ENCODE results near the gene TBX2.
A peak's percentile ranks its signal among the peaks of the same experiment; 100 is the strongest.

The TBX2 gene

GRCh38 chr17:61391595-61392291 is 7.9 kb upstream of the TBX2 start:
- H3K27me3 Mint-ChIP-seq, result peaks cover 72% of the 10 kb centered on the region
- no peak overlapping the region for H3K27ac Mint-ChIP-seq
- ATAC-seq, result no peak
- no peak overlapping the region for H3K4me3 Mint-ChIP-seq
- H3K4me1 Mint-ChIP-seq, result peaks cover 13% of the 10 kb centered on the region
- H3K9me3 Mint-ChIP-seq, result peaks cover 2% of the 10 kb centered on the region
- H3K36me3 Mint-ChIP-seq, result peaks cover 6% of the 10 kb centered on the region

- Mint-ChIP-seq H3K36me3 (peaks cover 6% of the 10 kb centered on the region), H3K27ac (no peak overlapping the region), H3K9me3 (peaks cover 2% of the 10 kb centered on the region), H3K4me3 (no peak overlapping the region), H3K4me1 (peaks cover 13% of the 10 kb centered on the region), H3K27me3 (peaks cover 74% of the 10 kb centered on the region)
- ATAC-seq, result no peak
Observed at GRCh38 chr17:61392679-61393078, 7.0 kb upstream of the TBX2 start.

DNA sequence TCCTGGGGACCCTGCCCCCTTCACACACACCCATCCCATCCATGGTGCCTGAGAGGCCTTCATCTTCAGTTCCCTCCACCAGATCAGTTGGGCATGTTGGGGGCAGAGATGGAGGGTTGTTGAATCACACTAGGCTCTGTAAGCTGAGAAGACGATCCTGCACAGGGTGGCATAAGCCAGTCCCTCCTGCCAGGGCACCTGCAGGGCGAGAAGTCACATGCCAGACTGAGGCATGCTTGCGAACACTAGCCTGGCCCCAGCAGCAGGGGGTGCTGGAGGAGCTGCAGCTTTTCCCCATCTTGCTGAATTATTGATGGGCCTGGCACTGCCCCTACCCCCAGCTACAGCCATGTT is 6.1 kb upstream of the TBX2 start:
- no peak for ATAC-seq
- no peak overlapping the region for H3K27ac Mint-ChIP-seq
- H3K9me3 Mint-ChIP-seq, result peaks cover 2% of the 10 kb centered on the region
- H3K27me3 Mint-ChIP-seq, result peaks cover 81% of the 10 kb centered on the region
- peaks cover 13% of the 10 kb centered on the region for H3K4me1 Mint-ChIP-seq
- H3K4me3 Mint-ChIP-seq, result no peak overlapping the region
- peaks cover 6% of the 10 kb centered on the region for H3K36me3 Mint-ChIP-seq

DNA sequence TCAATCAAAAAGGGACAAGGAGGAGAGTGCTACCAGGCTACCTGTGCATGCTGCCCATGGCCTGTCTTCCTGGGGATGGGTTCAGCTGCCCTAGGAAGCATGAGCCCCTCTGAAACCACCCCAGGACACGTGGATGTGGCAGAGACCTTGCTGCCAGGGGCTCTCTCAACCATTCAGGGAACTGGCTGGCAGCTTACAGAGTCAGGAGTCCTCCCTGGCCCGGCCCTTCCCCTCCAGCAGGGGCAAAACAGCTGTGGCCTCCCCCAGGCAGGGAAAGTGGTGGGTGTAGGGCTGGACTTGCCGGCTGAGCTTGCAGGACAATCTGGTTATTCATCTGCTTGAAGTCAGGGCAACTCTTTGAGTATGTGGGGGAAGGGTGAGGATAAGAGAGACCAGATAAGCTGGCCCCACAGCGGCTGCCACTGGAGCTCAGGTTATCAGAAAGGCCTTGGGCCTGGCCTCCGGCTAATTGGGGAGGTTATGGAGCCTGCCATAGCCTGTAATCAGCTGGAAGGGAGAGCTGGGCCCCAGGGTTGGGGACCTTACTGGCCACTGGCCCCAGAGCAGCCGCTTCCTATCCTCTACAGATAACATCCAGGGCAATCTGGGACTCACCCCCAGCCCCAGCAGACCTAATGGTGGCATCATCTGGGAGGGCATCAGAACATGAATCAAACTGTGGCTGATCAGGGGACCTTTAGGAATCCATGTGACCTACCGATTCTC is 5.6 kb upstream of the TBX2 start:
- Mint-ChIP-seq H3K9me3 (peaks cover 2% of the 10 kb centered on the region), H3K27me3 (peaks cover 79% of the 10 kb centered on the region), H3K36me3 (peaks cover 6% of the 10 kb centered on the region), H3K4me3 (no peak overlapping the region), H3K27ac (no peak overlapping the region), H3K4me1 (peaks cover 12% of the 10 kb centered on the region)
- no peak for ATAC-seq

DNA sequence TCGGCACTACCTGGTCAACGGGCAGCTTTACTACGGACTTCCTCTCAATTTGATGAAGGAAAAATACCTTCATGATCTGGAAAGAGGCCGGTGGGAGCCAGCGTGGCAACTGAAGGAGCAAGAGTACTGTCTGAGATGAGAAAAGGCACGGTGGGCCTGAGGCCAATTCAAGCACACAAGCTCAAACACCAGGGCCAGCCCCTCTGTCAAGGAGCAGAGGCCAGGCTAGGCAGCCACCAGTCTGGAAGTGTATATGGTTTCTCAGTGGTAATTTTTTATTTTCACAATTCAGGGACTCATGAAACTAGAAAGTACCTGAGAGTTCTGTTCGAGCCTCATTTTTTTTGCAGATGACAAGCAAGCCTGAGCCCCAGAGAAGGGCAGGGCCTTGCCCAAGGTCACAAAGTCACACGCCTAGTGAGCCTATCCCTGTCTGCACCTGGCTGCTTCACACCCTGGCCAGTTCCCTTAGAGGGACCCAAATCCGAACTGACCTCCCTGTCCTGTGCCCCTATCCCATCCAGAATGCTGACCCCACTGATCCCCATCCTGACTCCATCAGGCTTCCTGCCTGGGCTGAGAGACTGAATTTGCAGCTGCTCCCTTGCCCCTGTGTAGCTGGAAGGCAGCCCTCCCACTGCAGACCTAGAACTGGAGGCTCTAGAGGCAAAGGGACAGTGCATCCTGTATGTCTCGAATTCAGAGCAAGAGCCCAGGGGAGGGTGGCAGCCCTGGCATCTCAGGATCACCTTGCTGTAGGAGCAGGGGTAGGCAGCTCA is 4.8 kb upstream of the TBX2 start:
- Mint-ChIP-seq H3K36me3 (peaks cover 6% of the 10 kb centered on the region), H3K9me3 (peaks cover 2% of the 10 kb centered on the region), H3K27me3 (peaks cover 72% of the 10 kb centered on the region), H3K4me1 (peaks cover 6% of the 10 kb centered on the region), H3K27ac (no peak overlapping the region), H3K4me3 (no peak overlapping the region)
- ATAC-seq, result no peak

DNA sequence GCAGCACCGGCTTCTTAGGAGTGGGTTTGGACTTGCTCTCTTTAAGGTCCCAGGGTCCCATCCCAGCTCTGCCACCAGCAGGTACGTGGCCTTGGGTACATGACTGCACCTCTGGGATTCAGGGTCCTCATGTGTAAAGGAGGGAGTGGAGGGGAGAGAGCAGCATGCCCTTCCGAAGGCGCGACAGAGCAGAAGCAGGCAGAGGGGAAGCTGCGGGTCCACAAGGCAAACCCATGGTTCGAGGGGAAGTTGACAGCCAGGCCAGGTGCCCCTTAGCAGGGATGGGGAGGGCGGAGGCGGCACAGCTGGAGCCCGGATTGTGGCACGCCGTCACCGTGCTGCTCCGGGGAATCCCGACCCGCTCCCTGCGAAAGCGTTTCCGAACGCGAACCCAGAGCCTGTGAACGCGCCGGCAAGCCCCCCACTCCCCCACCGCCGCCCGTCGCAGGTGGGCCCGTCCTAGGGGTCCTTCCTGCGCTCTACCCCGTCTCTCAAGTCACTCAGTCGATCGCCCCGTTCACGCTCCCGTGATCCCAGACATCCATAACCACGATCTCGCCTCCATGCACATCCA is 4.1 kb upstream of the TBX2 start:
- Mint-ChIP-seq H3K4me1 (peaks cover 6% of the 10 kb centered on the region), H3K36me3 (peaks cover 6% of the 10 kb centered on the region), H3K4me3 (no peak overlapping the region), H3K27ac (no peak overlapping the region), H3K27me3 (peaks cover 66% of the 10 kb centered on the region), H3K9me3 (peaks cover 2% of the 10 kb centered on the region)
- ATAC-seq, result no peak

DNA sequence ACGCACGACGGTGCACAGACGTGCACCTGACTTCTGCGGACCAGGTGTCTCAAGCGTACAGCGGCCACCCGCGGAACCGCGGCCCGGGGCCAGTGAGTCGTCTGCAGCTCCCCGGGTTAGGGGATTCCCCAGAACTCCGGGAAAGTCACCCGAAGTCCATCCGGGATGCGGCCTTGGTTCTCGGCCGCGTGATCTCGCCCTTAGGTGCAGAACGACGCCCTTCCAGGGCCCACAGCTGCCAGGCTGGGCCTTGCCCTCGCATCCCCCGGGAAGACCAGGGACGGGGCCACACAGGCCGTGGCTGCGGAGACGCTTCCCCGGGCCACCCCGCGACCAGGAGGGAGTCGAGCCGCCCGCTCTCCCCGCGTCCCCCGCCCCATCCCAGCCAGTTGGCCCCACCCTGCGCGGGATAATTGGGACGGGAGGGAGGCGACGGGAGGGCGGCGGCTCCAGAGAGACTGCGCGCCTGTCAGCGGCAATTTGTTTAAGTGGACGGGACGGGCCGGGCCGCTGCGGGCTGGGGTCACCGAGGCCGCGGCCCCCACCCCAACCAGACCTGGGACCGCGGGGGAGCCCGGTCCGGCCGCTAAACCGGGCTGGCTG is 3.6 kb upstream of the TBX2 start:
- H3K27ac Mint-ChIP-seq, result no peak overlapping the region
- H3K4me1 Mint-ChIP-seq, result peaks cover 11% of the 10 kb centered on the region
- H3K36me3 Mint-ChIP-seq, result peaks cover 6% of the 10 kb centered on the region
- H3K9me3 Mint-ChIP-seq, result peaks cover 2% of the 10 kb centered on the region
- H3K4me3 Mint-ChIP-seq, result no peak overlapping the region
- H3K27me3 Mint-ChIP-seq, result peaks cover 66% of the 10 kb centered on the region
- no peak for ATAC-seq

DNA sequence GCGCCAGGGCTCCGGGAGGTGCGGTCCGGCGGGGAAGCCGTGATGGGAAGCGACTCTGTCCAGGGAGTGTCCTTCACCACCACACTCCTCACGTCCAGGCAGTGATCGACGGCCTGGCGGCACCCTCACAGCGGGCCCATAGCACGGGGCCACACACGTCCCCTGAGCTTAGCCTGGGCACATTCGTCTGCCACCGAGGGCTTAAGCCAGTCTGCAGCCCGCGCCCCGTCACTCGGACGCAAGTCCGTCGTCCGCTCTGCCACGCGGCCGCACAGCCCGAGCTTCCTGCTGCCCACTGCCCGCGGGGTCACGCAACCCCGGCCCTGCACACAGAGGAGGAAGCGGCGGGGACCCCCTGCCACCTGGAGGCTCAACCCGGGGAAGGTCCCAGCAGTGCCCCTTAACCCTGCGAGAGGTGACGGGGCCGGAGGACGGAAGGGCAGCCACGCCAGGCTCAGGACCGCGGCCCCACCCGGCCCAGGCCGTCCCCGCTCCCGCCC is 3.0 kb upstream of the TBX2 start:
- H3K27ac Mint-ChIP-seq, result no peak overlapping the region
- peaks cover 6% of the 10 kb centered on the region for H3K36me3 Mint-ChIP-seq
- H3K4me1 Mint-ChIP-seq, result peaks cover 16% of the 10 kb centered on the region
- H3K27me3 Mint-ChIP-seq, result peaks cover 70% of the 10 kb centered on the region
- H3K4me3 Mint-ChIP-seq, result no peak overlapping the region
- H3K9me3 Mint-ChIP-seq, result peaks cover 2% of the 10 kb centered on the region
- no peak for ATAC-seq

DNA sequence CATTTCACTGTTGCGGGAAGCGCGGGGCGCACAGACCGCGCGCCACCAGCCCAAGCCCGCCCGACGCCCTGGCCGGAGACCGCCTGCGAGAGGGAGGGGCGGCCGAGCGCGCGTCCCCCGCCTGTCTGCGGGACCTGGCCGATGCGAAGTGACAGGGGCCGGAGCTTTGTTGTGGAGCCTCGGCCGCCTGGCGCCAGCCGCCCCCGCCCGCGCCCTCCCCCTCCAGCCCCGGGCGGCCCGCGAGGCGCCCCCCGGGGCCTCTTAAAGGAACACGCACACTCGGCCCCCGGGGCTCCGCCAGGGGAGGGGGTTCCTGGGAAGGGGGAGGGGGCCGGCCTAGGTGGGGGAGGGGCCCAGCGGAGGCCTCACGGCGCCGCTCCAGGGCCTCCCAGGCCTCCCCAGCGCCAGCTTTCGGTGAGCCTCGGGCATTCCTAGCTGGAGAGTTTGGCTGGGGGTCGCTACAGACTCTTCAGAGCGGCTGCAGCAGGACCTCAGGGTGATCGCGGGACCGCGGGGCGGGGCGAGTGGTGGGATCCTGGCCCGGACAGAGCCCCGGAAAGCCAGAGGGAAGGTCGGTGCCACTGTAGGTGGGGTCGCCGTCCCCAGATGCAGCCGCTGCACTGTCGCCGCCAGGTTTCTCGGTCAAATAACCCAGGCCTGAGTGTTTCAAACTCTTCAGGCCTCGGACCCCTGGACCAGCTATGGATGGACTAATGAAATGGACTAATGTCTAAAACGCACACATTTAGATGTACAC is 2.4 kb upstream of the TBX2 start:
- H3K4me3 Mint-ChIP-seq, result no peak overlapping the region
- H3K27ac Mint-ChIP-seq, result no peak overlapping the region
- H3K36me3 Mint-ChIP-seq, result peaks cover 1% of the 10 kb centered on the region
- H3K27me3 Mint-ChIP-seq, result peaks cover 70% of the 10 kb centered on the region
- peaks cover 2% of the 10 kb centered on the region for H3K9me3 Mint-ChIP-seq
- ATAC-seq, result no peak
- peaks cover 21% of the 10 kb centered on the region for H3K4me1 Mint-ChIP-seq

GRCh38 chr17:61398721-61399130 is 917 bp upstream of the TBX2 start:
- Mint-ChIP-seq H3K4me1 (peaks cover 36% of the 10 kb centered on the region), H3K27me3 (peaks cover 71% of the 10 kb centered on the region), H3K9me3 (peaks cover 2% of the 10 kb centered on the region), H3K4me3 (peak overlapping the region; percentile 52), H3K36me3 (no peaks in the 10 kb centered on the region), H3K27ac (no peak overlapping the region)
- no peak for ATAC-seq

DNA sequence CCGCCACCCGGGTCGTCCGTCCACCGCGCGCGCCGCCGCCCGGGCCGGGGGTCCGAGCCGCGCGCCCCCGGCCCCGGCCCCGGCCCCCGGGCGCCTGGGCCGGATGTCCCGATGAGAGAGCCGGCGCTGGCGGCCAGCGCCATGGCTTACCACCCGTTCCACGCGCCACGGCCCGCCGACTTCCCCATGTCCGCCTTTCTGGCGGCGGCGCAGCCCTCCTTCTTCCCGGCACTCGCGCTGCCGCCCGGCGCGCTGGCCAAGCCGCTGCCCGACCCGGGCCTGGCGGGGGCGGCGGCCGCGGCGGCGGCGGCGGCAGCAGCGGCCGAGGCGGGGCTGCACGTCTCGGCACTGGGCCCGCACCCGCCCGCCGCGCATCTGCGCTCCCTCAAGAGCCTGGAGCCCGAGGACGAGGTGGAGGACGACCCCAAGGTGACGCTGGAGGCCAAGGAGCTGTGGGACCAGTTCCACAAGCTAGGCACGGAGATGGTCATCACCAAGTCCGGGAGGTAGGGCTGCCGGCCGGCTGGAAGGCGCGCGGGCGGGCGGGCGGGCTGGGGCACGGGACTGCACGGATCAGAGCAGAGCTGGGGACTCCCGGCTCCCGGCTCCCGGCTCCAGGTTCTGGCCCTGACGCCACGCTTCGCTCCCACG is 548 bp downstream of the TBX2 start:
- Mint-ChIP-seq H3K36me3 (no peaks in the 10 kb centered on the region), H3K27ac (no peak overlapping the region), H3K9me3 (peaks cover 2% of the 10 kb centered on the region), H3K4me1 (peaks cover 38% of the 10 kb centered on the region), H3K4me3 (peak overlapping the region; percentile 68), H3K27me3 (peaks cover 73% of the 10 kb centered on the region)
- no peak for ATAC-seq

DNA sequence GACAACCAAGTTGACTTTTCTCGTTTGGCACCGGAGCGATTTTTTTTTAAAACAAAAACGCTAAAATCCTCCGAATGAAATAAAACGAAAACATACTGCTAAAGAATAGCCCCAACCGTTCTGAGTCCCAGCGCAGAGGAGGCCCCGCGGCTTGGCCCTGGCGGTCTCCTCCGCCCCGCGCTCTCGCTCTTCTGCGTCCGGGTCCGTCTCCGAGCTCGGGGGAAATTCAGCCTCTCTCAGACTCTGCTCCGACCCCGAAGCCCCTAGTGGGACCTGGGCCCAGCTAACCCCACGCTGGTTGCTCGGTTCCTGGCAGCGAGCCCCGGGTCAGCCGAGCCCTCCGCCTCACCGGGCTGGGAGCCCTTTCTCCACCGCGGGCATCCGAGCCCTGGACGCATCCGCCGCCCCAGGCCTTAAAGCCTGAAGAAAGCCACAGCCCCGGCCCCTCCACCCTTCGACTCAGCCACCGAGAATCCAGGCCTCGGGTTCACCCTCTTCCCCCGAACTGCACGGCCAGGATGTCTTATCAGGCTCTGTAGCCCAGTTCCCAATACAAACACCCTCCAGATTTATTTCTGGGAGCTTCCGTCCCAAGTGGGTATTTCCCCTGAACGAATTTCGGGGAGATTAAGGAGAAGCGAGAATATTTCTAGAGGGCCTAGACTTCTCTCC is 1.2 kb downstream of the TBX2 start:
- no peak for ATAC-seq
- no peaks in the 10 kb centered on the region for H3K36me3 Mint-ChIP-seq
- H3K4me1 Mint-ChIP-seq, result peaks cover 35% of the 10 kb centered on the region
- peaks cover under 1% of the 10 kb centered on the region for H3K9me3 Mint-ChIP-seq
- peak overlapping the region; percentile 68 for H3K4me3 Mint-ChIP-seq
- H3K27me3 Mint-ChIP-seq, result peaks cover 67% of the 10 kb centered on the region
- H3K27ac Mint-ChIP-seq, result no peak overlapping the region

- peaks cover 32% of the 10 kb centered on the region for H3K4me1 Mint-ChIP-seq
- no peak for ATAC-seq
- H3K27ac Mint-ChIP-seq, result no peak overlapping the region
- no peaks in the 10 kb centered on the region for H3K36me3 Mint-ChIP-seq
- H3K9me3 Mint-ChIP-seq, result no peaks in the 10 kb centered on the region
- H3K4me3 Mint-ChIP-seq, result no peak overlapping the region
- H3K27me3 Mint-ChIP-seq, result peaks cover 70% of the 10 kb centered on the region
Observed at GRCh38 chr17:61401389-61402072, 1.9 kb downstream of the TBX2 start.

Data from stimulated activated memory B cell treated with anti-CD40 and anti-IgM and Interleukin-4, amounts not matched to agents 10 μg/mL and 1 μg/mL and 100 μg/mL, for 72 hours (primary cell).